H1 (cell line): ENCODE data around the gene ZNF282. TPM values are rescaled to one million over a fixed set of nuclear protein-coding genes. Genes with fewer than 3 reads are reported as not detected.
"Not testable (repeated sequence)": the region's sequence is repeated elsewhere in the genome, so short reads cannot be mapped to it uniquely, and the experiment has no call there.

Source experiments
- CTCF ChIA-PET: fragments of 300-600 bp; sonication (Branson Sonifier 250); formaldehyde crosslinking; loops from one replicate; lab custom pipeline; 2021; ENCODE audit not compliant: partially characterized antibody; lab: Charles Lee
- POLR2A ChIA-PET: fragments of 300-600 bp; sonication (Branson Sonifier 250); formaldehyde crosslinking; loops from one replicate; lab custom pipeline; 2021; ENCODE audit warnings: inconsistent platforms; ENCODE audit not compliant: partially characterized antibody; lab: Charles Lee
- DNase-seq, 2 experiments: peaks; one replicate each; pipeline versions ENCODE4 v3.0.0 to v3.0.0-alpha.2; 2010 to 2022; ENCODE audit warnings: low spot score in 2 of 2, low read depth in 1 of 2, mixed read lengths in 1 of 2
- FAIRE-seq: peaks from 2 replicates; lab custom pipeline; 2011; peaks lifted over from hg19 to GRCh38; lab: Jason Lieb, UNC
- H2AFZ ChIP-seq: 2 replicates; pipeline ENCODE4 v1.8.1; 2012; ENCODE audit warnings: low read length, inconsistent platforms
- H2AK5ac ChIP-seq: 2 replicates; pipeline ENCODE4 v1.6.1; 2013; ENCODE audit warnings: low read depth, low read length
- H2BK120ac ChIP-seq: replicated peaks from 2 replicates; pipeline ENCODE3; 2013; ENCODE audit warnings: low read depth, low read length, inconsistent platforms
- H2BK12ac ChIP-seq: 2 replicates; pipeline ENCODE4 v1.6.1; 2013; ENCODE audit warnings: low read depth, low read length
- H2BK15ac ChIP-seq: 2 replicates; pipeline ENCODE4 v1.6.1; 2013; ENCODE audit warnings: low read length
- H2BK20ac ChIP-seq: 2 replicates; pipeline ENCODE4 v1.6.1; 2013; ENCODE audit warnings: low read length
- H2BK5ac ChIP-seq: 2 replicates; pipeline ENCODE4 v1.6.1; 2013; ENCODE audit warnings: low read depth, low read length
- H3K14ac ChIP-seq: 2 replicates; pipeline ENCODE4 v1.6.1; 2013; ENCODE audit warnings: inconsistent platforms; ENCODE audit not compliant: insufficient read length
- H3K18ac ChIP-seq: 2 replicates; pipeline ENCODE4 v1.6.1; 2013; ENCODE audit warnings: low read length; ENCODE audit errors: extremely low read depth
- H3K23ac ChIP-seq: 2 replicates; pipeline ENCODE4 v1.6.1; 2013; ENCODE audit warnings: inconsistent platforms; ENCODE audit not compliant: insufficient read length
- H3K23me2 ChIP-seq: 2 replicates; pipeline ENCODE4 v1.6.1; 2013; ENCODE audit warnings: low read depth, low read length
- H3K27ac ChIP-seq: 2 replicates; pipeline ENCODE4 v1.6.1; 2011; ENCODE audit warnings: low read depth, low read length, inconsistent platforms
- H3K27me3 ChIP-seq, 4 experiments: replicated peaks in 1 of 4; 1 replicate in 1 of 4; 2 replicates in 3 of 4; pipeline versions ENCODE4 v1.6.1 to v1.8.1; 2011 to 2013; ENCODE audit warnings: low read length in 3 of 4, mild to moderate bottlenecking in 3 of 4, inconsistent platforms in 2 of 4, mixed read lengths in 2 of 4, moderate library complexity in 1 of 4; ENCODE audit not compliant: control insufficient read depth in 3 of 4, insufficient read depth in 3 of 4; ENCODE audit errors: extremely low read depth in 1 of 4
- H3K36me3 ChIP-seq, 4 experiments: 2 replicates each; pipeline versions ENCODE4 v1.6.1 to v1.8.1; 2011 to 2013; ENCODE audit warnings: mild to moderate bottlenecking in 4 of 4, low read length in 3 of 4, moderate library complexity in 2 of 4, control low read depth in 1 of 4, inconsistent platforms in 1 of 4; ENCODE audit not compliant: insufficient read depth in 4 of 4, control insufficient read depth in 2 of 4
- H3K4ac ChIP-seq: replicated peaks from 2 replicates; pipeline ENCODE3; 2013; ENCODE audit warnings: low read length, low read depth, mixed read lengths, inconsistent platforms; ENCODE audit not compliant: insufficient read length
- H3K4me1 ChIP-seq, 4 experiments: replicated peaks in 1 of 4; 1 replicate in 1 of 4; 2 replicates in 3 of 4; pipeline versions ENCODE4 v1.6.1 to v1.8.1; 2011 to 2013; ENCODE audit warnings: low read length in 3 of 4, inconsistent platforms in 2 of 4, mixed read lengths in 1 of 4; ENCODE audit not compliant: insufficient read depth in 4 of 4, control insufficient read depth in 3 of 4
- H3K4me2 ChIP-seq, 2 experiments: 2 replicates each; pipeline versions ENCODE4 v1.6.1 to v1.8.1; 2011 to 2013; ENCODE audit warnings: low read depth in 2 of 2, low read length in 2 of 2, control low read depth in 1 of 2, inconsistent platforms in 1 of 2, mild to moderate bottlenecking in 1 of 2; ENCODE audit not compliant: insufficient read depth in 1 of 2
- H3K4me3 ChIP-seq, 4 experiments: fragments of 200-600, 300-600 bp in 1 of 4; sonication (generic), shearing (Covaris generic), sonication (Bioruptor Twin) in 1 of 4; 2 replicates each; pipeline versions ENCODE4 v1.5.1 to v1.8.1; 2011 to 2016; ENCODE audit warnings: low read length in 4 of 4, low read depth in 3 of 4, control low read depth in 2 of 4, inconsistent platforms in 2 of 4, mild to moderate bottlenecking in 2 of 4, mixed read lengths in 1 of 4, moderate library complexity in 1 of 4; ENCODE audit not compliant: insufficient read depth in 2 of 4; ENCODE audit errors: extremely low read depth in 1 of 4
- H3K56ac ChIP-seq: replicated peaks from 2 replicates; pipeline ENCODE3; 2013; ENCODE audit warnings: low read depth, mild to moderate bottlenecking, mixed read lengths, low read length, inconsistent platforms; ENCODE audit not compliant: insufficient read length
- H3K79me1 ChIP-seq: 2 replicates; pipeline ENCODE4 v1.6.1; 2013; ENCODE audit warnings: low read depth, low read length, control low read depth
- H3K79me2 ChIP-seq, 2 experiments: 2 replicates each; pipeline versions ENCODE4 v1.6.1 to v1.8.1; 2012 to 2013; ENCODE audit warnings: low read length in 2 of 2, mild to moderate bottlenecking in 2 of 2, inconsistent platforms in 1 of 2; ENCODE audit not compliant: insufficient read depth in 2 of 2, control insufficient read depth in 1 of 2
- H3K9ac ChIP-seq, 4 experiments: replicated peaks in 1 of 4; 1 replicate in 1 of 4; 2 replicates in 3 of 4; pipeline versions ENCODE4 v1.6.1 to v1.8.1; 2011 to 2013; ENCODE audit warnings: low read depth in 3 of 4, low read length in 3 of 4, control low read depth in 2 of 4, mild to moderate bottlenecking in 2 of 4, moderate library complexity in 2 of 4, inconsistent platforms in 1 of 4; ENCODE audit errors: extremely low read depth in 1 of 4
- H3K9me3 ChIP-seq, 2 experiments: 2 replicates each; pipeline versions ENCODE4 v1.6.1 to v1.8.1; 2012 to 2013; ENCODE audit warnings: mild to moderate bottlenecking in 2 of 2, moderate library complexity in 2 of 2, control low read depth in 1 of 2, inconsistent platforms in 1 of 2, low read depth in 1 of 2, low read length in 1 of 2, mixed read lengths in 1 of 2; ENCODE audit not compliant: insufficient read depth in 2 of 2
- H4K20me1 ChIP-seq, 2 experiments: replicated peaks in 1 of 2; 2 replicates each; pipeline versions ENCODE3 to v1.8.1; 2011 to 2013; ENCODE audit warnings: inconsistent platforms in 2 of 2, low read length in 2 of 2, mild to moderate bottlenecking in 1 of 2; ENCODE audit not compliant: insufficient read depth in 2 of 2, control insufficient read depth in 1 of 2
- H4K5ac ChIP-seq: 2 replicates; pipeline ENCODE4 v1.6.1; 2013; ENCODE audit warnings: low read length, low read depth, mixed read lengths, inconsistent platforms; ENCODE audit not compliant: insufficient read length
- H4K8ac ChIP-seq: 2 replicates; pipeline ENCODE4 v1.8.0; 2013; ENCODE audit warnings: mild to moderate bottlenecking, moderate library complexity, low read length, inconsistent platforms; ENCODE audit not compliant: insufficient read depth; ENCODE audit errors: extremely low read depth
- H4K91ac ChIP-seq: replicated peaks from 2 replicates; pipeline ENCODE3; 2013; ENCODE audit warnings: low read length, mixed read lengths, inconsistent platforms; ENCODE audit not compliant: insufficient read length
- POLR2A ChIP-seq, 2 experiments: IDR thresholded peaks; 1 replicate in 1 of 2; 2 replicates in 1 of 2; pipeline ENCODE4 v1.6.1; 2011; ENCODE audit warnings: low read depth in 2 of 2, low read length in 2 of 2, mild to moderate bottlenecking in 2 of 2; ENCODE audit errors: control extremely low read depth in 1 of 2
- WGBS, 2 experiments: shearing (Covaris generic) in 1 of 2; methylation state at CpG; one replicate each; pipeline versions ENCODE4 v1.1.6 to v1.1.7; 2013 to 2015; ENCODE audit warnings: low lambda C conversion rate in 2 of 2, mixed read lengths in 2 of 2, inconsistent platforms in 1 of 2, low coverage in 1 of 2, missing lambda C conversion rate in 1 of 2; ENCODE audit not compliant: insufficient replicate concordance in 2 of 2, insufficient coverage in 1 of 2, insufficient read length in 1 of 2; ENCODE audit errors: extremely low coverage in 1 of 2, missing lambda C conversion rate in 1 of 2; 5-methylcytosine and 5-hydroxymethylcytosine counted together
- polyA plus RNA-seq, 7 experiments: library from polyadenylated mRNA; depleted of rRNA in 3 of 7; stranded (reverse) in 5 of 7; unstranded in 2 of 7; fragments of >200 nt in 5 of 7; fragments of 200-250 nt in 2 of 7; gene quantifications; 1 replicate in 5 of 7; 2 replicates in 1 of 7; 4 replicates in 1 of 7; pipeline versions ENCODE4 v1.2.1 to v1.2.3, GENCODE V29; 2011 to 2013; ENCODE audit warnings: missing spikeins in 2 of 7, mixed read lengths in 2 of 7
- total RNA-seq: library from RNA; stranded (reverse); fragmentation: NEBNext Ultra II Directional; extraction: Animal tissue kit (Norgen Biotek cat#: 25700); gene quantifications from 2 replicates; pipeline ENCODE4 v1.2.1, GENCODE V29; 2021

Gene ZNF282
- total and polyA plus RNA-seq, 2 of the 8 experiments (the other 6 are each of a cell fraction or from before 2014, with no cell fraction given), result 16.9 to 36.3 TPM

DNA sequence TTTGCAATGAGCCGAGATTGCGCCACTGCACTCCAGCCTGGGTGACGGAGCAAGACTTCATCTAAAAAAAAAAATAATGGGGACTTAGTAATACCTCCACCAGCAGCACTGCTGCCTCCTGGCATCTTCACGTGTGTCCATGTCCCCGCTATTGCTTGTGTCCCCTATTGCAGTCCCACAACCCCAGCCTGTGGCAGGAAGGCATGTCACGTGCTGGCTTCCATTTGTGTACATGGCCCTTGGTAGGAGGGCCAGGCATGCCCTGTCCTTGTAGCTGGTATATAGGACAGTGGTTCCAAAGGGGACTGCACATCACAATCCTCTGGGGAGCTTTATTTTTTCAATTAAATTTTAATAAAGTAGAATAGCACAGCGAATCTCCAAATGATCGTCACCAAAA is 72.4 kb downstream of the ZNF282 start:
- DNase-seq, result no peak
- no peaks in the 10 kb centered on the region for H3K9me3 ChIP-seq
- H2BK120ac ChIP-seq, result no peak overlapping the region
- no peaks in the 10 kb centered on the region for H3K23me2 ChIP-seq
- H2AK5ac ChIP-seq, result no peak overlapping the region
- peaks cover 0 to 2% of the 10 kb centered on the region in 2 experiments for H4K20me1 ChIP-seq
- H3K9ac ChIP-seq, result no peak overlapping the region
- no peak overlapping the region for H3K14ac ChIP-seq
- H4K8ac ChIP-seq, result no peak overlapping the region
- no peaks in the 10 kb centered on the region for H3K79me1 ChIP-seq
- no peak overlapping the region for H3K4me3 ChIP-seq
- H3K27ac ChIP-seq, result no peak overlapping the region
- no peaks in the 10 kb centered on the region for H3K79me2 ChIP-seq
- no peak overlapping the region for H2BK20ac ChIP-seq
- H3K56ac ChIP-seq, result no peak overlapping the region
- H2BK12ac ChIP-seq, result no peak overlapping the region
- H2BK15ac ChIP-seq, result no peak overlapping the region
- H3K27me3 ChIP-seq, result no peaks in the 10 kb centered on the region
- no peak overlapping the region for H4K91ac ChIP-seq
- H3K36me3 ChIP-seq, result peaks cover 2 to 16% (median 8%) of the 10 kb centered on the region in 4 experiments; a peak in 4 of 8 replicates
- 91% methylated on average over 6 of the region's 8 CpGs; no CpG with 5 or more reads in 1 of the 2 experiments for WGBS, 2 experiments
- no peak for FAIRE-seq
- H3K4me1 ChIP-seq, result no peaks in the 10 kb centered on the region; a peak in 1 of 7 replicates
- TF ChIP-seq POLR2A (IDR thresholded peaks at IDR 0.05; ENCODE audit: control extremely low read depth in 1 of 2, low read depth in 2 of 2, low read length in 2 of 2), result no peak
- CTCF ChIA-PET, result interaction anchor here (1.0 to 1.9 kb wide), 2 partner anchors 17 to 412 kb away, joined by 3 to 7 read pairs; no protein-coding TSS in a partner anchor
- no peak overlapping the region for H3K18ac ChIP-seq
- H3K4ac ChIP-seq, result no peak overlapping the region
- H4K5ac ChIP-seq, result no peak overlapping the region
- H2BK5ac ChIP-seq, result no peak overlapping the region
- H2AFZ ChIP-seq, result no peak overlapping the region
- no peak overlapping the region for H3K4me2 ChIP-seq
- POLR2A ChIA-PET, result interaction anchor here (3.2 kb wide), 1 partner anchor 16 kb away, joined by 12 read pairs; no protein-coding TSS in a partner anchor
- H3K23ac ChIP-seq, result no peak overlapping the region

DNA sequence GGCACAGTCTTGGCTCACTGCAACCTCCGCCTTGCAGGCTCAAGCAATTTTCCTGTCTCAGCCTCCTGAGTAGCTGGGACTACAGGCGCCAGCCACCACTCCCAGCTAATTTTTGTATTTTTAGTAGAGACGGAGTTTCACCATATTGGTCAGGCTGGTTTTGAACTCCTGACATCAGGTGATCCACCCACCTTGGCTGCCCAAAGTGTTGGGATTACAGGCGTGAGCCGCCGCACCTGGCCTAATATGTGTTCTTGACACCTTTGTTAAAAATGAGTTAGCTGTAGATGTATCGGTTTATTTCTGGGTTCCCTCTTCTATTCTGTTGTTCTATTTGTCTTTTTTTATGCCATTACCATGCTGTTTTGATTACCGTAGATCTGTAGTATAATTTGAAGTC is 79.1 kb downstream of the ZNF282 start:
- H3K4ac ChIP-seq, H3K18ac ChIP-seq, H3K23me2 ChIP-seq, H3K27me3 ChIP-seq, H2BK12ac ChIP-seq, H4K8ac ChIP-seq, H2BK15ac ChIP-seq, H3K9me3 ChIP-seq, DNase-seq, H3K23ac ChIP-seq, FAIRE-seq, H3K27ac ChIP-seq, H2BK5ac ChIP-seq, H3K4me3 ChIP-seq, H2AFZ ChIP-seq, H2AK5ac ChIP-seq, H2BK20ac ChIP-seq, H3K4me1 ChIP-seq, H3K9ac ChIP-seq, H4K91ac ChIP-seq, H4K5ac ChIP-seq, H3K79me1 ChIP-seq, H4K20me1 ChIP-seq, H2BK120ac ChIP-seq, H3K4me2 ChIP-seq, H3K79me2 ChIP-seq, H3K14ac ChIP-seq, H3K56ac ChIP-seq, H3K36me3 ChIP-seq: not testable (repeated sequence)
- POLR2A ChIA-PET, result interaction anchor here (0.6 kb wide), 1 partner anchor 92 kb away, joined by 3 read pairs; no protein-coding TSS in a partner anchor
- 93% methylated on average over 8 of the region's 8 CpGs; no CpG with 5 or more reads in 1 of the 2 experiments for WGBS, 2 experiments
- CTCF ChIA-PET, result interaction anchor here (1.8 kb wide), 1 partner anchor 44 kb away, joined by 5 read pairs; no protein-coding TSS in a partner anchor
